Epithelial cell of proximal tubule (primary cell): ENCODE measurements around the gene LSAMP. TPM values are rescaled to one million over a fixed set of nuclear protein-coding genes. Genes with fewer than 3 reads are reported as not detected.

Experiments used
- DNase-seq: peaks from one replicate; pipeline ENCODE4 v3.0.0-alpha.2; 2011; ENCODE audit warnings: low read depth
- H3K4me3 ChIP-seq: 2 replicates; pipeline ENCODE4 v1.5.1; 2011; ENCODE audit warnings: low read depth, mild to moderate bottlenecking, low read length
- CTCF ChIP-seq: conservative IDR thresholded peaks from 2 replicates; pipeline ENCODE4 v1.5.1; 2012; ENCODE audit warnings: low read depth, mild to moderate bottlenecking, low read length
- total RNA-seq: library from RNA; depleted of rRNA; stranded (reverse); fragments of >200 nt; gene quantifications from 2 replicates; pipeline ENCODE4 v1.2.3, GENCODE V29; 2015

LSAMP gene
- total RNA-seq, 1 donor from 2014 or later: 5.1 TPM

- H3K4me3 ChIP-seq: no peak overlapping the region
- no peak for TF ChIP-seq CTCF
- no peak for DNase-seq
Observed at GRCh38 chr3:116135457-116136085, 309.7 kb downstream of the LSAMP start.

GRCh38 chr3:116129187-116129946, 315.9 kb downstream of the LSAMP start:
- DNase-seq: no peak
- no peak for TF ChIP-seq CTCF
- no peak overlapping the region for H3K4me3 ChIP-seq

GRCh38 chr3:116127464-116127863, 317.8 kb downstream of the LSAMP start:
- DNase-seq: no peak
- no peak overlapping the region for H3K4me3 ChIP-seq
- TF ChIP-seq CTCF: no peak

GRCh38 chr3:116124166-116124565, 321.1 kb downstream of the LSAMP start:
- no peak for DNase-seq
- TF ChIP-seq CTCF: no peak
- no peak overlapping the region for H3K4me3 ChIP-seq

- no peak for TF ChIP-seq CTCF
- H3K4me3 ChIP-seq: no peak overlapping the region
- DNase-seq: no peak
Observed at GRCh38 chr3:116118475-116119169, 326.7 kb downstream of the LSAMP start.

GRCh38 chr3:116114586-116114985, 330.7 kb downstream of the LSAMP start:
- no peak for TF ChIP-seq CTCF
- no peak for DNase-seq
- H3K4me3 ChIP-seq: no peak overlapping the region
